ENCODE measurements around the gene PRAMEF12. TPM values are rescaled to one million over a fixed set of nuclear protein-coding genes. Genes with fewer than 3 reads are reported as not detected.

Gene PRAMEF12
- total RNA-seq, 1 donor from 2014 or later = not detected

DNA sequence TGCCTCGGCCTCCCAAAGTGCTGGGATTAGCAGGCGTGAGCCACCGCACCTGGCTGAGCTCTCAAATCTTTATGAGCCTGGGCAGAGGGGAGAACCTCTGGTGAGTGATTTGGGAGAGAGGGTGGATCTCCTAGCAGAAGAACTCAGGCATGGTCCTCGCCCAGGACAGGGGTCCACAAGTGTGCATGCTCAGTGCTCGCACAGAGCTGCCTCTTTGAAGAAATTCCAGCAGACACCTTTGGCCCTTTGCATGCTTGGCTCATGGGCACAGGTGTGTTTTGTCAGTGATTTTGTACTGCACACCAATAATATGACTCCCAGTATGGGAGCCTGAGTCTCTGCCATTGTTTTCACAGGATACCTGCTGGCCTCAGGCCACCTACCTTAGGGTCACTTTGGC, 11.8 kb upstream of the PRAMEF12 start:
- Histone ChIP-seq H3K36me3 (no peaks in the 10 kb centered on the region), H3K4me3 (no peak overlapping the region), H3K27me3 (ENCODE audit: low read depth) (peaks cover 6% of the 10 kb centered on the region), H3K27ac (no peak overlapping the region), H3K9me3 (no peaks in the 10 kb centered on the region), H3K4me1 (no peaks in the 10 kb centered on the region)
- TF ChIP-seq, protein P1, sequence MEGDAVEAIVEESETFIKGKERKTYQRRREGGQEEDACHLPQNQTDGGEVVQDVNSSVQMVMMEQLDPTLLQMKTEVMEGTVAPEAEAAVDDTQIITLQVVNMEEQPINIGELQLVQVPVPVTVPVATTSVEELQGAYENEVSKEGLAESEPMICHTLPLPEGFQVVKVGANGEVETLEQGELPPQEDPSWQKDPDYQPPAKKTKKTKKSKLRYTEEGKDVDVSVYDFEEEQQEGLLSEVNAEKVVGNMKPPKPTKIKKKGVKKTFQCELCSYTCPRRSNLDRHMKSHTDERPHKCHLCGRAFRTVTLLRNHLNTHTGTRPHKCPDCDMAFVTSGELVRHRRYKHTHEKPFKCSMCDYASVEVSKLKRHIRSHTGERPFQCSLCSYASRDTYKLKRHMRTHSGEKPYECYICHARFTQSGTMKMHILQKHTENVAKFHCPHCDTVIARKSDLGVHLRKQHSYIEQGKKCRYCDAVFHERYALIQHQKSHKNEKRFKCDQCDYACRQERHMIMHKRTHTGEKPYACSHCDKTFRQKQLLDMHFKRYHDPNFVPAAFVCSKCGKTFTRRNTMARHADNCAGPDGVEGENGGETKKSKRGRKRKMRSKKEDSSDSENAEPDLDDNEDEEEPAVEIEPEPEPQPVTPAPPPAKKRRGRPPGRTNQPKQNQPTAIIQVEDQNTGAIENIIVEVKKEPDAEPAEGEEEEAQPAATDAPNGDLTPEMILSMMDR (IDR thresholded peaks at IDR 0.05) = no peak
- intact Hi-C loops (cut with DNase I) = no loop called here
- ATAC-seq (no peak), DNase-seq (no peak)

DNA sequence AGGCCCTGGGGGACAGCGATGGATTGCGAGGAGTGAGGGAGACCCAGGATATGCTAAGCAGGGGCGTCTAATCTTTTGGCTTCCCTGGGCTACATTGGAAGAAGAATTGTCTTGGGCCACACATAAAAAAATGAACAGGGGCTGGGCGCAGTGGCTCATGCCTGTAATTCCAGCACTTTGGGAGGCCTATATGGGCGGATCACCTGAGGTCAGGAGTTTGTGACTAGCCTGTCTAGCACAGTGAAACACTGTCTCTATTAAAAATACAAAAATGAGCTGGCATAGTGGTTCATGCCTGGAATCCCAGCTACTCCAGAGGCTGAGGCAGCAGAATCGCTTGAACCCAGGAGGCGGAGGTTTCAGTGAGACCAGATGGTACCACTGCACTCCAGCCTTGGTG, 10.8 kb upstream of the PRAMEF12 start:
- intact Hi-C loops (cut with DNase I) = no loop called here

DNA sequence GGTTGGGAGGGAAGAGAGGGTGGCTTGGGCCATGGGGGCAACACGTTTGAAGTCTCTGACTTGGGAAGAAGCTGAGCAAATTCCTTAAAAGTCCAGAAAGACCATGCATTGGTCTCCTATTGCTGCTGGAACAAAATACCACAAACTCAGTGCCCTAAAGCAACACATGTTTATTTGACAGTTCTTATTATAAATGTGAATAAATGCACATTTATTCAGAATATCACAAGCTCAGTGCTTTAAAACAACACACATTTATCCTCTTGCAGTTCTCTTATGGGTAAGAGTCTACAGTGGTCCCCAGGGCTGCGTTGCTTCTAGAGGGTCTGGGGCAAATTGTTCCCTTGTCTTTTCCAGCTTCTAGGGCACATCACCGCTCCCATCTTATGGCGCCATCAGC, 10.1 kb upstream of the PRAMEF12 start:
- no peaks in the 10 kb centered on the region for H3K4me1 ChIP-seq
- H3K27ac ChIP-seq = no peak overlapping the region
- no peaks in the 10 kb centered on the region for H3K36me3 ChIP-seq
- TF ChIP-seq, protein P1 (IDR thresholded peaks at IDR 0.05) = no peak
- no peak for ATAC-seq
- intact Hi-C loops (cut with DNase I) = no loop called here
- H3K4me3 ChIP-seq = no peak overlapping the region
- no peaks in the 10 kb centered on the region for H3K9me3 ChIP-seq
- no peaks in the 10 kb centered on the region for H3K27me3 ChIP-seq (ENCODE audit: low read depth)
- DNase-seq = no peak

More for the DNA sequence above, 10.8 kb upstream of the PRAMEF12 start:
- H3K27me3 ChIP-seq (ENCODE audit: low read depth) = peaks cover 4% of the 10 kb centered on the region
- no peaks in the 10 kb centered on the region for H3K4me1 ChIP-seq
- no peak for ATAC-seq
- no peaks in the 10 kb centered on the region for H3K36me3 ChIP-seq
- TF ChIP-seq, protein P1 (IDR thresholded peaks at IDR 0.05) = no peak
- H3K9me3 ChIP-seq = no peaks in the 10 kb centered on the region
- DNase-seq = no peak
- H3K27ac ChIP-seq = no peak overlapping the region
- no peak overlapping the region for H3K4me3 ChIP-seq

DNA sequence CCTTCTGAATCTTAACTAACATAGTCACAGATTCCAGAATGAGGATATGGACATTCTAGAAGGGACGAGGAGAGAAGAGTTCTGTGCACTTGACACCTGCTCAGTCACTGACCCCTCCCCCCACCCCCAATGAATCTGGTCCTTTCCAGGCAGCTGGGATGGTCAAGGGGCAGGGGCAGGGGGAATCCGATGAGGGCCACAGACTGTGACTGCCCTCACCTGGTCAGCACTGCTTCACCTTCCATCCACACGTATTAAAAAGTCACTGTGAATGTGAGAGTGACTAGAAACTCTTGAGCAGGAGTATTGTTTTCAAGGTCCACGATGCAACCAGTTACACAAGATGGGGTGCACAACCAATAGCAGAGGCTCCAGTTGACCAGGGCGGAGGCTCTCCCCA, 9.5 kb upstream of the PRAMEF12 start:
- H3K27ac ChIP-seq = no peak overlapping the region
- TF ChIP-seq, protein P1 (IDR thresholded peaks at IDR 0.05) = no peak
- H3K27me3 ChIP-seq (ENCODE audit: low read depth) = peaks cover 3% of the 10 kb centered on the region
- no peak for ATAC-seq
- no peaks in the 10 kb centered on the region for H3K36me3 ChIP-seq
- DNase-seq = no peak
- H3K9me3 ChIP-seq = no peaks in the 10 kb centered on the region
- H3K4me3 ChIP-seq = no peak overlapping the region
- intact Hi-C loops (cut with DNase I) = no loop called here
- H3K4me1 ChIP-seq = no peaks in the 10 kb centered on the region

DNA sequence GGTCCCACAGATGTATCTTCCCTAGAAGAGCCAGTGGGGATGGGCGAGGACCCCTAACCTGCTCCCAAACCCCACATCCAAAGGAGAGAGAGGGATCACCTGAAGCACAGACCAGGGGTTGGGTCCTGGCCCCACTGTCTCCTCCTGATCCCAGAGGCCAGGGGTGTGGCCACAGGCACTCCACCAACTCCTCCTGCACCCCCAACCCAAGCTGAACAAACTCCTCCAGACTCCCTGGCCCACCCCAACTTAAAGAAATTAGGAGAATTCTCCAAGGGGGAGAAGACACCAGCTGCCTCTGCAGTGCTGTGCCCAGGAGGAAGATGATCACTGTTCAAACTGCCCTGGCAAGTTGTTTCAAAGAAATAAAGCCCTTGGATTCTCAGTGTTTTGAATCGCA, 4.5 kb upstream of the PRAMEF12 start:
- Histone ChIP-seq H3K27ac (no peak overlapping the region), H3K9me3 (no peaks in the 10 kb centered on the region), H3K27me3 (ENCODE audit: low read depth) (peaks cover 4% of the 10 kb centered on the region), H3K4me1 (no peaks in the 10 kb centered on the region), H3K4me3 (no peak overlapping the region), H3K36me3 (no peaks in the 10 kb centered on the region)
- intact Hi-C loops (cut with DNase I) = no loop called here
- ATAC-seq = no peak
- TF ChIP-seq, protein P1 (IDR thresholded peaks at IDR 0.05) = no peak
- DNase-seq = no peak

DNA sequence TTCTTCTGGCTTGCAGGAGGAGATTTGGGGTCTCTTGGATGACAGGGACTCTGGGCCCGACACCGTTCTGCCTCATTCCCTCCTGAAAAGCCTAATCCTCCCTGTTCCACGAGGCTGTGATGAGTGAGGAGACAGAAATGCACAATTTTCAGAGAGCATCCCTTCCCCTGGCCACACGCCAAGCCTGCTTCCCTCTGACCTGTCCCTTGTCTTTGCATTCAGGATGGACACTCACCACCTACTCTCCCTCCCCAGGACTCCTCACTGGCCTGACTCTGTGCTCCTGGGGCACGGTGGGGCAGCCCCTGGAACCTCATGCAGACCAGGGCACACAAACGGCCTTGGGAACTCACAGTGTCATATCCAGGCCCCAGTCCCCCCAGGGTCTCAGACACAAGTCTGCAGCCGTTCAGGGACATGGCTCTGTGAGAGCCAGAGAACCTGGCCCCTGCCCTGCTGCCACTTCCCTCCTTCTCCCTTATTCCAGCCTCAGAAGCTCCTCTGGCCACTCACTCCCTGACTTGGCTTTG, 3.5 kb upstream of the PRAMEF12 start:
- Histone ChIP-seq H3K36me3 (no peaks in the 10 kb centered on the region), H3K4me3 (no peak overlapping the region), H3K4me1 (no peaks in the 10 kb centered on the region), H3K9me3 (no peaks in the 10 kb centered on the region), H3K27me3 (ENCODE audit: low read depth) (peaks cover 4% of the 10 kb centered on the region), H3K27ac (no peak overlapping the region)
- no peak for ATAC-seq
- TF ChIP-seq, protein P1 (IDR thresholded peaks at IDR 0.05) = no peak
- DNase-seq = no peak
- intact Hi-C loops (cut with DNase I) = no loop called here

All from lower lobe of right lung (tissue), 2 donors.